ENCODE results near the gene PEMT. TPM values are rescaled to one million over a fixed set of nuclear protein-coding genes. Genes with fewer than 3 reads are reported as not detected.

The PEMT gene
- total and polyA plus RNA-seq, 9 of the 15 experiments (the other 6 are each of a cell fraction or from before 2014, with no cell fraction given) = 1.4 to 36.4 (median 13.6) TPM

GRCh38 chr17:17599965-17600364 lies 8.5 kb upstream of the PEMT start (continued):
- TF ChIP-seq, protein P1, sequence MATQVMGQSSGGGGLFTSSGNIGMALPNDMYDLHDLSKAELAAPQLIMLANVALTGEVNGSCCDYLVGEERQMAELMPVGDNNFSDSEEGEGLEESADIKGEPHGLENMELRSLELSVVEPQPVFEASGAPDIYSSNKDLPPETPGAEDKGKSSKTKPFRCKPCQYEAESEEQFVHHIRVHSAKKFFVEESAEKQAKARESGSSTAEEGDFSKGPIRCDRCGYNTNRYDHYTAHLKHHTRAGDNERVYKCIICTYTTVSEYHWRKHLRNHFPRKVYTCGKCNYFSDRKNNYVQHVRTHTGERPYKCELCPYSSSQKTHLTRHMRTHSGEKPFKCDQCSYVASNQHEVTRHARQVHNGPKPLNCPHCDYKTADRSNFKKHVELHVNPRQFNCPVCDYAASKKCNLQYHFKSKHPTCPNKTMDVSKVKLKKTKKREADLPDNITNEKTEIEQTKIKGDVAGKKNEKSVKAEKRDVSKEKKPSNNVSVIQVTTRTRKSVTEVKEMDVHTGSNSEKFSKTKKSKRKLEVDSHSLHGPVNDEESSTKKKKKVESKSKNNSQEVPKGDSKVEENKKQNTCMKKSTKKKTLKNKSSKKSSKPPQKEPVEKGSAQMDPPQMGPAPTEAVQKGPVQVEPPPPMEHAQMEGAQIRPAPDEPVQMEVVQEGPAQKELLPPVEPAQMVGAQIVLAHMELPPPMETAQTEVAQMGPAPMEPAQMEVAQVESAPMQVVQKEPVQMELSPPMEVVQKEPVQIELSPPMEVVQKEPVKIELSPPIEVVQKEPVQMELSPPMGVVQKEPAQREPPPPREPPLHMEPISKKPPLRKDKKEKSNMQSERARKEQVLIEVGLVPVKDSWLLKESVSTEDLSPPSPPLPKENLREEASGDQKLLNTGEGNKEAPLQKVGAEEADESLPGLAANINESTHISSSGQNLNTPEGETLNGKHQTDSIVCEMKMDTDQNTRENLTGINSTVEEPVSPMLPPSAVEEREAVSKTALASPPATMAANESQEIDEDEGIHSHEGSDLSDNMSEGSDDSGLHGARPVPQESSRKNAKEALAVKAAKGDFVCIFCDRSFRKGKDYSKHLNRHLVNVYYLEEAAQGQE (IDR thresholded peaks at IDR 0.05; ENCODE audit: borderline replicate concordance) = no peak
- TF ChIP-seq, protein P1 (CRISPR knock-in tag; IDR thresholded peaks at IDR 0.05; ENCODE audit: low read depth) = no peak
- no peak for TF ChIP-seq KDM4B (IDR thresholded peaks at IDR 0.05; ENCODE audit: borderline replicate concordance in 2 of 2, low read depth in 1 of 2)
- TF ChIP-seq, protein P2, sequence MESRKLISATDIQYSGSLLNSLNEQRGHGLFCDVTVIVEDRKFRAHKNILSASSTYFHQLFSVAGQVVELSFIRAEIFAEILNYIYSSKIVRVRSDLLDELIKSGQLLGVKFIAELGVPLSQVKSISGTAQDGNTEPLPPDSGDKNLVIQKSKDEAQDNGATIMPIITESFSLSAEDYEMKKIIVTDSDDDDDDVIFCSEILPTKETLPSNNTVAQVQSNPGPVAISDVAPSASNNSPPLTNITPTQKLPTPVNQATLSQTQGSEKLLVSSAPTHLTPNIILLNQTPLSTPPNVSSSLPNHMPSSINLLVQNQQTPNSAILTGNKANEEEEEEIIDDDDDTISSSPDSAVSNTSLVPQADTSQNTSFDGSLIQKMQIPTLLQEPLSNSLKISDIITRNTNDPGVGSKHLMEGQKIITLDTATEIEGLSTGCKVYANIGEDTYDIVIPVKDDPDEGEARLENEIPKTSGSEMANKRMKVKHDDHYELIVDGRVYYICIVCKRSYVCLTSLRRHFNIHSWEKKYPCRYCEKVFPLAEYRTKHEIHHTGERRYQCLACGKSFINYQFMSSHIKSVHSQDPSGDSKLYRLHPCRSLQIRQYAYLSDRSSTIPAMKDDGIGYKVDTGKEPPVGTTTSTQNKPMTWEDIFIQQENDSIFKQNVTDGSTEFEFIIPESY (CRISPR knock-in tag; IDR thresholded peaks at IDR 0.05) = 0 out of 2 replicates have a peak, but pooled peaks have one; percentile 44
- no peak for TF ChIP-seq ZKSCAN8 (CRISPR knock-in tag; IDR thresholded peaks at IDR 0.05)
- no peak for TF ChIP-seq ZNF644 (tag; IDR thresholded peaks at IDR 0.05; ENCODE audit: low read depth)
- TF ChIP-seq ARID1B (IDR thresholded peaks at IDR 0.05) = no peak
- peak; percentile 72; the same call in 1 of the 2 replicates for TF ChIP-seq RAD51 (IDR thresholded peaks at IDR 0.05; ENCODE audit: borderline replicate concordance, low read depth)
- TF ChIP-seq FOXJ2 (tag; IDR thresholded peaks at IDR 0.05) = no peak
- no peak for TF ChIP-seq ERF (CRISPR knock-in tag; IDR thresholded peaks at IDR 0.05)
- TF ChIP-seq, protein P3, sequence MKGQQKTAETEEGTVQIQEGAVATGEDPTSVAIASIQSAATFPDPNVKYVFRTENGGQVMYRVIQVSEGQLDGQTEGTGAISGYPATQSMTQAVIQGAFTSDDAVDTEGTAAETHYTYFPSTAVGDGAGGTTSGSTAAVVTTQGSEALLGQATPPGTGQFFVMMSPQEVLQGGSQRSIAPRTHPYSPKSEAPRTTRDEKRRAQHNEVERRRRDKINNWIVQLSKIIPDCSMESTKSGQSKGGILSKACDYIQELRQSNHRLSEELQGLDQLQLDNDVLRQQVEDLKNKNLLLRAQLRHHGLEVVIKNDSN (CRISPR knock-in tag; IDR thresholded peaks at IDR 0.05) = peak; percentile 73

Data from K562 (cell line).